Hepatocyte (in vitro differentiated cells): Measurements from ENCODE around the gene HIVEP1. TPM values are rescaled to one million over a fixed set of nuclear protein-coding genes. Genes with fewer than 3 reads are reported as not detected.
"Not testable (repeated sequence)": the region's sequence is repeated elsewhere in the genome, so short reads cannot be mapped to it uniquely, and the experiment has no call there.

Experiments used
- DNase-seq: peaks from one replicate; pipeline ENCODE4 v3.0.0-alpha.2; 2016; ENCODE audit warnings: low spot score
- H2AFZ ChIP-seq: fragments of 200-600 bp; sonication (generic); 2 replicates; pipeline ENCODE4 v1.6.0; 2016; ENCODE audit warnings: antibody characterized with exemption, mild to moderate bottlenecking
- H3K27ac ChIP-seq: fragments of 200-600 bp; sonication (generic); 2 replicates; pipeline ENCODE4 v1.5.1; 2016; ENCODE audit warnings: mild to moderate bottlenecking
- H3K27me3 ChIP-seq: fragments of 200-600 bp; sonication (generic); 2 replicates; pipeline ENCODE4 v1.6.1; 2016
- H3K36me3 ChIP-seq: fragments of 200-600 bp; sonication (generic); replicated peaks from 2 replicates; pipeline ENCODE4 v1.5.1; 2016; ENCODE audit warnings: low read depth; ENCODE audit not compliant: insufficient read depth
- H3K4me1 ChIP-seq: fragments of 200-600 bp; sonication (generic); 2 replicates; pipeline ENCODE4 v1.5.1; 2016; ENCODE audit warnings: mild to moderate bottlenecking, moderate library complexity; ENCODE audit not compliant: insufficient read depth
- H3K4me2 ChIP-seq: fragments of 200-600 bp; sonication (generic); 2 replicates; pipeline ENCODE4 v1.6.0; 2016
- H3K4me3 ChIP-seq: fragments of 200-600 bp; sonication (generic); 2 replicates; pipeline ENCODE4 v1.5.1; 2016; ENCODE audit warnings: mild to moderate bottlenecking
- H3K79me2 ChIP-seq: fragments of 200-600 bp; sonication (generic); 2 replicates; pipeline ENCODE4 v1.6.0; 2017; ENCODE audit warnings: mild to moderate bottlenecking
- H3K9me2 ChIP-seq: fragments of 200-600 bp; sonication (generic); replicated peaks from 2 replicates; pipeline ENCODE4 v1.6.0; 2017; ENCODE audit warnings: mild to moderate bottlenecking; ENCODE audit not compliant: insufficient read depth
- H3K9me3 ChIP-seq: fragments of 200-600 bp; sonication (generic); 2 replicates; pipeline ENCODE4 v1.5.1; 2016; ENCODE audit warnings: low read depth, mild to moderate bottlenecking
- H4K20me1 ChIP-seq: fragments of 200-600 bp; sonication (generic); 2 replicates; pipeline ENCODE4 v1.6.0; 2016; ENCODE audit warnings: mild to moderate bottlenecking; ENCODE audit not compliant: insufficient read depth, poor library complexity, severe bottlenecking
- EZH2 ChIP-seq: fragments of 200-600 bp; sonication (generic); IDR thresholded peaks from 2 replicates; pipeline ENCODE4 v1.6.1; 2016; ENCODE audit warnings: antibody characterized with exemption, mild to moderate bottlenecking, borderline replicate concordance
- EZH2phosphoT487 ChIP-seq: fragments of 200-600 bp; sonication (generic); IDR thresholded peaks from one replicate; pipeline ENCODE4 v1.6.1; 2018; ENCODE audit warnings: antibody characterized with exemption, mild to moderate bottlenecking, low read depth, moderate library complexity; ENCODE audit not compliant: unreplicated experiment, severe bottlenecking
- WGBS: methylation state at CpG from one replicate; pipeline ENCODE4 v1.1.6; 2016; ENCODE audit warnings: low lambda C conversion rate; ENCODE audit errors: missing lambda C conversion rate; 5-methylcytosine and 5-hydroxymethylcytosine counted together
- polyA plus RNA-seq: library from polyadenylated mRNA; unstranded; fragments of >200 nt; fragmentation: Nextera tagmentation; extraction: Ambion mirVana; gene quantifications from 2 replicates; pipeline ENCODE4 v1.2.1, GENCODE V29; 2016
- total RNA-seq: library from RNA; depleted of rRNA; stranded (reverse); fragments of >200 nt; gene quantifications from 2 replicates; pipeline ENCODE4 v1.2.3, GENCODE V29; 2014
- TF ChIP-seq, protein P1 (sequence below): fragments of 200-600 bp; sonication (generic); IDR thresholded peaks from 2 replicates; pipeline ENCODE4 v1.5.1; 2016; ENCODE audit warnings: antibody characterized with exemption, mild to moderate bottlenecking; ENCODE audit not compliant: poor library complexity

HIVEP1 gene
- total and polyA plus RNA-seq, 2 experiments from 2014 or later, result 8.7 to 33.7 TPM

DNA sequence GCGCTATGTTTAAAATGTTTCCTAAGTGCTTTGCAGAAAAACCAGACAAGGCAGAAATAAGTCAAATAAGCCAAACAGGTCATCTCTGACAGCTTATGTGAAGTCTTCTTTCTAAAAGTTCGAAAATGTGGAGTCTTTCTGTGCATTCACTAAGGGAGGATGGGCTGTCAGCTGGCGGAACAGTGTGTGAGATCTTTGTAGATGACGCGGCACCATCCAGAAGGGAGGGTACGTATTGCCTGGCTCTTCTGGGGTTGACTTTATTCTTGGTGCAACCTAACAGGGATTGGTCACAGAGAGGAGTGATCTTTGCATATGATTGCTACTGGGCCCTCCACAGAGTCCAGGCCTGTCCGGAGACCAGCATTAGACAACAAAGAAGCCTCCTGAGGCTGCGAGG is 163.5 kb downstream of the HIVEP1 start:
- Histone ChIP-seq H3K27me3 (no peaks in the 10 kb centered on the region), H4K20me1 (no peaks in the 10 kb centered on the region), H3K36me3 (no peaks in the 10 kb centered on the region), H3K4me3 (no peak overlapping the region), H2AFZ (no peak overlapping the region), H3K27ac (no peak overlapping the region), H3K9me2 (no peaks in the 10 kb centered on the region), H3K9me3 (no peaks in the 10 kb centered on the region), H3K4me2 (no peak overlapping the region), H3K4me1 (no peaks in the 10 kb centered on the region), H3K79me2 (no peaks in the 10 kb centered on the region)
- 95% methylated on average over 8 of the region's 8 CpGs for WGBS
- TF ChIP-seq EZH2phosphoT487, result no peak
- TF ChIP-seq, protein P1, sequence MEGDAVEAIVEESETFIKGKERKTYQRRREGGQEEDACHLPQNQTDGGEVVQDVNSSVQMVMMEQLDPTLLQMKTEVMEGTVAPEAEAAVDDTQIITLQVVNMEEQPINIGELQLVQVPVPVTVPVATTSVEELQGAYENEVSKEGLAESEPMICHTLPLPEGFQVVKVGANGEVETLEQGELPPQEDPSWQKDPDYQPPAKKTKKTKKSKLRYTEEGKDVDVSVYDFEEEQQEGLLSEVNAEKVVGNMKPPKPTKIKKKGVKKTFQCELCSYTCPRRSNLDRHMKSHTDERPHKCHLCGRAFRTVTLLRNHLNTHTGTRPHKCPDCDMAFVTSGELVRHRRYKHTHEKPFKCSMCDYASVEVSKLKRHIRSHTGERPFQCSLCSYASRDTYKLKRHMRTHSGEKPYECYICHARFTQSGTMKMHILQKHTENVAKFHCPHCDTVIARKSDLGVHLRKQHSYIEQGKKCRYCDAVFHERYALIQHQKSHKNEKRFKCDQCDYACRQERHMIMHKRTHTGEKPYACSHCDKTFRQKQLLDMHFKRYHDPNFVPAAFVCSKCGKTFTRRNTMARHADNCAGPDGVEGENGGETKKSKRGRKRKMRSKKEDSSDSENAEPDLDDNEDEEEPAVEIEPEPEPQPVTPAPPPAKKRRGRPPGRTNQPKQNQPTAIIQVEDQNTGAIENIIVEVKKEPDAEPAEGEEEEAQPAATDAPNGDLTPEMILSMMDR, result no peak
- no peak for TF ChIP-seq EZH2
- no peak for DNase-seq

- H3K36me3 ChIP-seq, H4K20me1 ChIP-seq, H3K79me2 ChIP-seq, H3K4me2 ChIP-seq, DNase-seq, H3K4me3 ChIP-seq, H3K27ac ChIP-seq, H3K4me1 ChIP-seq, H3K9me2 ChIP-seq, H2AFZ ChIP-seq, H3K27me3 ChIP-seq, H3K9me3 ChIP-seq: not testable (repeated sequence)
- WGBS, result 94% methylated on average over 3 of the region's 3 CpGs
These were observed 164.7 kb downstream of the HIVEP1 start for GRCh38 chr6:12176782-12177181.

DNA sequence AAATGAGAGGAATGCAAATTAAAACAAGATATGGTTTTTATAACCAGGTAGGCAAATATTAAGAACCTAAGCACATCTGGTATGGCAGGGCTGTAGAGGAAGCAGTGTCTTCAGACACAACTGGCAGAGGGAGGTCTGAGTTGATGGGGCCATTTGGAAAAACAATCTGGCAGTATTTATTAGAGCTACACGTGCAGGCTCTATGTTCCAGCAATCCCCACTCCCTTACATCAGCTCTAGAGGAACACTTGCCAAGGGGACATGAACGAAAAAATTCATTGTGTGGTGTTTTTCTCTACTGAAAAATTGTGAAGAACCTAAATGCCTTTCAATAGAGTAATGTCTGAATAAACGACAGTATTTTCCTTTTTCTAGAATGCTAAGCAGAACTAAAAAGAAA is 166.4 kb downstream of the HIVEP1 start:
- DNase-seq, result no peak
- H4K20me1 ChIP-seq, result no peaks in the 10 kb centered on the region
- H3K79me2 ChIP-seq, result no peaks in the 10 kb centered on the region
- no peaks in the 10 kb centered on the region for H3K9me2 ChIP-seq
- no peaks in the 10 kb centered on the region for H3K27me3 ChIP-seq
- no peaks in the 10 kb centered on the region for H3K9me3 ChIP-seq
- TF ChIP-seq EZH2phosphoT487, result no peak
- H3K4me3 ChIP-seq, result no peak overlapping the region
- 74% methylated on average over 3 of the region's 3 CpGs for WGBS
- no peak overlapping the region for H3K4me2 ChIP-seq
- no peaks in the 10 kb centered on the region for H3K36me3 ChIP-seq
- H3K27ac ChIP-seq, result no peak overlapping the region
- H2AFZ ChIP-seq, result no peak overlapping the region
- no peaks in the 10 kb centered on the region for H3K4me1 ChIP-seq

DNA sequence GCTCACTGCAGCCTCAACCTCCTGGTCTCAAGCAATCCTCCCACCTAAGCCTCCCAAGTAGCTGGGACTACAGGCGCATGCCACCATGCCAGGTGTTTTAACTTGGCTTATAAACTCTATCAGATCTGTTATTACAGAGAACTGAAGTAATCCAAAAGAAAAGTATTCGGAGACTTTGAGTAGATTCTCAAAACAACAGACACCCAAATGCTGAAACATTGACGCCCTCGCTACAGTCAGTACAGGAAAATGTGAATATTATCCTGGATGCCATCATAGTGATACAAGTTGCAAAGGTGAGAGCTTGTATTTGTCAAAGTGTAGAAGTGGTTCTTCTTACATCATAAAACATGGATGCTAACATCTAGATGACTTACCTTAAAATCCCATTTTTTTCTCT is 169.4 kb downstream of the HIVEP1 start:
- H4K20me1 ChIP-seq, result no peaks in the 10 kb centered on the region
- TF ChIP-seq EZH2phosphoT487 (no peak), EZH2 (no peak)
- TF ChIP-seq, protein P1, result no peak
- H3K79me2 ChIP-seq, result no peaks in the 10 kb centered on the region
- 98% methylated on average over 4 of the region's 4 CpGs for WGBS
- no peaks in the 10 kb centered on the region for H3K9me2 ChIP-seq
- no peak overlapping the region for H3K4me2 ChIP-seq
- H3K36me3 ChIP-seq, result no peaks in the 10 kb centered on the region
- DNase-seq, result no peak
- no peaks in the 10 kb centered on the region for H3K4me1 ChIP-seq
- no peak overlapping the region for H2AFZ ChIP-seq
- H3K4me3 ChIP-seq, result no peak overlapping the region
- H3K27me3 ChIP-seq, result no peaks in the 10 kb centered on the region
- no peaks in the 10 kb centered on the region for H3K9me3 ChIP-seq
- no peak overlapping the region for H3K27ac ChIP-seq

GRCh38 chr6:12182676-12183075 is 170.6 kb downstream of the HIVEP1 start:
- Histone ChIP-seq H3K27me3 (no peaks in the 10 kb centered on the region), H3K4me3 (no peak overlapping the region), H3K4me1 (no peaks in the 10 kb centered on the region), H3K4me2 (no peak overlapping the region), H3K27ac (no peak overlapping the region), H2AFZ (no peak overlapping the region), H3K79me2 (no peaks in the 10 kb centered on the region), H3K36me3 (no peaks in the 10 kb centered on the region), H3K9me3 (no peaks in the 10 kb centered on the region), H3K9me2 (no peaks in the 10 kb centered on the region), H4K20me1 (no peaks in the 10 kb centered on the region)
- no peak for DNase-seq
- TF ChIP-seq EZH2, result no peak
- TF ChIP-seq, protein P1, result no peak
- TF ChIP-seq EZH2phosphoT487, result no peak
- 88% methylated on average over 5 of the region's 5 CpGs for WGBS
